AG04449 (cell line): ENCODE data around the gene MYL1.

ENCODE experiments used
- CTCF ChIA-PET: fragments of 350-600 bp; formaldehyde crosslinking; extraction: SDS; loops from one replicate; lab custom pipeline; 2021; ENCODE audit warnings: antibody characterized with exemption; lab: Yijun Ruan, JAX
- POLR2A ChIA-PET: fragments of 400-600, 350-600 bp; formaldehyde crosslinking; extraction: SDS; loops from one replicate; lab custom pipeline; 2020; ENCODE audit warnings: antibody characterized with exemption, inconsistent platforms; lab: Yijun Ruan, JAX
- DNase-seq: peaks from one replicate; pipeline ENCODE4 v3.0.0-alpha.2; 2010; ENCODE audit warnings: low read depth, low spot score
- H3K4me3 ChIP-seq: 2 replicates; pipeline ENCODE4 v1.5.1; 2011; ENCODE audit warnings: low read depth, mild to moderate bottlenecking, control low read depth, low read length
- CTCF ChIP-seq: IDR thresholded peaks from one replicate; pipeline ENCODE4 v1.5.1; 2011; ENCODE audit warnings: mild to moderate bottlenecking, moderate library complexity, low read length, control low read depth, inconsistent platforms; ENCODE audit not compliant: insufficient read depth; ENCODE audit errors: missing control alignments

The MYL1 gene

GRCh38 chr2:210324906-210325305 lies 9.9 kb upstream of the MYL1 start:
- TF ChIP-seq CTCF, result no peak
- CTCF ChIA-PET, result no interaction called here
- DNase-seq, result no peak
- POLR2A ChIA-PET, result no interaction called here
- H3K4me3 ChIP-seq, result no peak overlapping the region

DNA sequence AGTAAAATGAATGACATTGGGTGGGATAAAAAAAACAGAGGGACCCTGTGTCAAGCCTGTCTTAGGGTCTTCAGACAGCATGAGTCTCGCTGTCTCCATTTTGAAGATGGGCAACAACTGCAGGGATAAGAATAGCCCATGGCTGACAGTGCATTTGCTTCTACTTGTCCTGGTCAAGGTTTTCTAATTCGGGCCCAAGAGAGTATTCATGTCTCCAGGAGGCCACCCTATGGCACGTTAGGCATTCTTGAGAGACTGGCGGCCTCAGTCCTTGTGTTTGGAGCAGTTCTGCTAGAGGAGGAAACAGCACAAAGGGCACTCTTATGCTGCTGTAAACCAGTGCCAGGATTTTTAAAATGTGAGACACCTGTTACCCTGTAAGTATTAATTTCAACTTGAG lies 9.5 kb upstream of the MYL1 start:
- POLR2A ChIA-PET, result no interaction called here
- H3K4me3 ChIP-seq, result no peak overlapping the region
- no peak for TF ChIP-seq CTCF
- CTCF ChIA-PET, result no interaction called here
- DNase-seq, result no peak

DNA sequence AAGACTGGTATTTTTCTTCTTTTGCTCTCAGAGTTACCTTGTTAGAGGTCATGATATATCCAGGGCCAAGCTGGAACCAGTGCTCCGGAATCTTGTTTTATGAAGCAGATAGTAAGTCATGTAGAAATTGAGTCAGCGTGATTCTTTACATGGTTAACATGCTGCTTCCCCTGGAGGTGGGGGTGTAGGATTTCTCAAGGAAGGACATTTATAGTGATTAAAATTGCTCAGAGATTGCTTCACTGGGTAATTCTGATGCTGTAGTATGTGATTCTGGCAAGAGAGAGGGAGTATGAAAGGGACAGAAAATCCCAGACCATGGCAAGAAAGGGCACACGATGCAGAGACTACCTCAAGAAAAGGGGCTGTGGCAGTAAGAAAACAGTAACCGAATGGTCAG lies 8.0 kb upstream of the MYL1 start:
- no peak for DNase-seq

GRCh38 chr2:210318891-210319290 lies 3.9 kb upstream of the MYL1 start:
- no peak for TF ChIP-seq CTCF

More for the DNA sequence above, 8.0 kb upstream of the MYL1 start:
- H3K4me3 ChIP-seq, result no peak overlapping the region
- ChIA-PET POLR2A (no interaction called here), CTCF (no interaction called here)
- TF ChIP-seq CTCF, result no peak

DNA sequence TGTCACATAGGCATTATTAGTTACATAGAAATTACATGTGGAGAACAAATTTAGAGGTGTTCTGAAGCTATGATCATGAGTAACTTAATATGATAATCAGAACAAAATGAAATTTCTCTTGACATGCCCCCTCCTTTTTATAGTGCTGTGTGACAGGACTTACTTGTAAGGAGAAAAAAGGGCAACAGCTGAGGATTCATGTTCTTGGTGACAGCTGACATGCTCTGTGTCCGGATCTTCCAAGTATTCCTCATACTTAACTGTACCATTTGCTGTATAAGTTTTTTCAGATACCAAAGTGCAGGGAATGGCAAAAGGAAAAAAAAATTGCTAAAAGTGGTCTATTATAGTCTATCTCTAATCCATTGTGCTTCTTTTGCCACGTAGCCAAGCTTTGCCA lies 3.5 kb upstream of the MYL1 start:
- POLR2A ChIA-PET, result no interaction called here
- no peak for DNase-seq
- CTCF ChIA-PET, result no interaction called here
- H3K4me3 ChIP-seq, result no peak overlapping the region
- TF ChIP-seq CTCF, result no peak

More at GRCh38 chr2:210318891-210319290, 3.9 kb upstream of the MYL1 start:
- ChIA-PET POLR2A (no interaction called here), CTCF (no interaction called here)
- no peak for DNase-seq
- no peak overlapping the region for H3K4me3 ChIP-seq

- TF ChIP-seq CTCF, result no peak
- CTCF ChIA-PET, result no interaction called here
- H3K4me3 ChIP-seq, result no peak overlapping the region
- POLR2A ChIA-PET, result no interaction called here
- no peak for DNase-seq
Measured at GRCh38 chr2:210310550-210310949, 4.4 kb downstream of the MYL1 start.
